ENCODE measurements around the gene UBE2J2.

GRCh38 chr1:1225238-1225845 lies 48.3 kb downstream of the UBE2J2 start:
- no peak for TF ChIP-seq POLR2A (IDR thresholded peaks at IDR 0.05)
- TF ChIP-seq, protein P1, sequence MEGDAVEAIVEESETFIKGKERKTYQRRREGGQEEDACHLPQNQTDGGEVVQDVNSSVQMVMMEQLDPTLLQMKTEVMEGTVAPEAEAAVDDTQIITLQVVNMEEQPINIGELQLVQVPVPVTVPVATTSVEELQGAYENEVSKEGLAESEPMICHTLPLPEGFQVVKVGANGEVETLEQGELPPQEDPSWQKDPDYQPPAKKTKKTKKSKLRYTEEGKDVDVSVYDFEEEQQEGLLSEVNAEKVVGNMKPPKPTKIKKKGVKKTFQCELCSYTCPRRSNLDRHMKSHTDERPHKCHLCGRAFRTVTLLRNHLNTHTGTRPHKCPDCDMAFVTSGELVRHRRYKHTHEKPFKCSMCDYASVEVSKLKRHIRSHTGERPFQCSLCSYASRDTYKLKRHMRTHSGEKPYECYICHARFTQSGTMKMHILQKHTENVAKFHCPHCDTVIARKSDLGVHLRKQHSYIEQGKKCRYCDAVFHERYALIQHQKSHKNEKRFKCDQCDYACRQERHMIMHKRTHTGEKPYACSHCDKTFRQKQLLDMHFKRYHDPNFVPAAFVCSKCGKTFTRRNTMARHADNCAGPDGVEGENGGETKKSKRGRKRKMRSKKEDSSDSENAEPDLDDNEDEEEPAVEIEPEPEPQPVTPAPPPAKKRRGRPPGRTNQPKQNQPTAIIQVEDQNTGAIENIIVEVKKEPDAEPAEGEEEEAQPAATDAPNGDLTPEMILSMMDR (IDR thresholded peaks at IDR 0.05 in 8 of 11, conservative IDR thresholded peaks at IDR 0.05 in 3 of 11), result no peak
- TF ChIP-seq POLR2AphosphoS5 (IDR thresholded peaks at IDR 0.05), result no peak

Data from spleen (tissue), 7 donors.